HuH-7.5 (cell line): ENCODE measurements around the gene WDR64.

Source experiments
- DNase-seq: peaks from one replicate; pipeline ENCODE4 v3.0.0; 2011; ENCODE audit warnings: low spot score

The WDR64 gene

GRCh38 chr1:241838897-241839296 lies 186.8 kb downstream of the WDR64 start:
- no peak for DNase-seq

- no peak for DNase-seq
Observed at GRCh38 chr1:241839369-241839979, 187.4 kb downstream of the WDR64 start.

GRCh38 chr1:241840164-241840563 lies 188.1 kb downstream of the WDR64 start:
- DNase-seq: no peak

GRCh38 chr1:241841691-241842090 lies 189.6 kb downstream of the WDR64 start:
- no peak for DNase-seq

- no peak for DNase-seq
Observed at GRCh38 chr1:241842565-241842964, 190.5 kb downstream of the WDR64 start.

GRCh38 chr1:241844593-241844992 lies 192.5 kb downstream of the WDR64 start:
- DNase-seq: no peak

GRCh38 chr1:241846375-241846774 lies 194.3 kb downstream of the WDR64 start:
- DNase-seq: no peak

- DNase-seq: no peak
Observed at GRCh38 chr1:241846862-241847539, 194.9 kb downstream of the WDR64 start.

GRCh38 chr1:241847540-241847795 lies 195.4 kb downstream of the WDR64 start:
- no peak for DNase-seq

GRCh38 chr1:241847796-241848685 lies 196.0 kb downstream of the WDR64 start, which contains the start of gene EXO1:
TSS of gene EXO1 (plus strand) at chr1:241848204. CDS start at chr1:241850426, 2,222 bp downstream.
- peak; percentile 90 for DNase-seq

- DNase-seq: no peak
Observed at GRCh38 chr1:241848686-241849344, 196.7 kb downstream of the WDR64 start.

- DNase-seq: no peak
Observed at GRCh38 chr1:241849345-241849695, 197.2 kb downstream of the WDR64 start.
